Measurements from ENCODE around the gene FKBP2. TPM values are rescaled to one million over a fixed set of nuclear protein-coding genes. Genes with fewer than 3 reads are reported as not detected.

The FKBP2 gene
- total RNA-seq, 1 donor from 2014 or later: 66.0 TPM

DNA sequence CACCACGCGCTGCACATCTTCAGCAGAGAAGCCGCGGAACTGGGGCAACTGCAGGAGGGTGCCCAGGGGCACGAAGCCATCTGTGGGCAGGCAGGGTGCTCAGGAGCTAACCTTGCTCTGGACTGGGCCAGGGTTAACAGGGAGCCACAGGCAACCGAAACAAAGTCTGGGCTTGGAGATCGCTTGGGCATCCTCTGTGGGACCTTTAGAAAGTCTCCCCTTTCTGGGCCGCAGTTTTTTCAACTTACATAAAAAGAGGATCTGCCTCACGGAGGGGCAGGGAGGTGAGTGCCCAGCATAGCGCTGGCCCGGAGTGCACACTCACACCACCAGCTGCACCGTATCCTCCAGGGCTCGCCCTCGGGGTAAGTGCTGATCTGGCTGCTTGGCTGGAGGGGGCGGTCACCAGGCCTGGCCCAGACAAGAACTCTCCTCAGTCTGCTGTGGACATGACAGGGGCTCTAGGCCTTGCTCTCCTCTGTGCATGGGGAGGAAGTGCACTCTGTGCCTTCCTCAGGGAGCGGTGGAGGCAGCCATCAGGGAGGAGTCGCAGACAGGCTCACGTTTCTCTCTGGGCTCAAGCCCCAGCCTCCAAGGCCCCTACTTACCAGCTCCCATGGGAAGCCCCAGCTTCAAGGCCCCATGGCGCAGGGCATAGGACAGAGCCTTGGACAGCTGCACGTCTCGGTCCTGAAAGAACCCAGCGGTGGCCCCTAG lies 15.8 kb upstream of the FKBP2 start:
- TF ChIP-seq POLR2A (IDR thresholded peaks at IDR 0.05) (no peak), POLR2AphosphoS5 (IDR thresholded peaks at IDR 0.05; ENCODE audit: insufficient read depth in 1 of 2, low read depth in 1 of 2) (no peak)
- Histone ChIP-seq H3K4me1 (peaks cover 52% of the 10 kb centered on the region), H3K4me3 (peak overlapping the region; percentile 78 to 97), H3K27ac (peak overlapping the region; percentile 81), H3K27me3 (no peaks in the 10 kb centered on the region), H3K9me3 (no peaks in the 10 kb centered on the region), H3K36me3 (no peaks in the 10 kb centered on the region)
- DNase-seq (ENCODE audit: extremely low spot score in 2 of 2): no peak
- intact Hi-C loops (cut with DNase I): no loop called here

DNA sequence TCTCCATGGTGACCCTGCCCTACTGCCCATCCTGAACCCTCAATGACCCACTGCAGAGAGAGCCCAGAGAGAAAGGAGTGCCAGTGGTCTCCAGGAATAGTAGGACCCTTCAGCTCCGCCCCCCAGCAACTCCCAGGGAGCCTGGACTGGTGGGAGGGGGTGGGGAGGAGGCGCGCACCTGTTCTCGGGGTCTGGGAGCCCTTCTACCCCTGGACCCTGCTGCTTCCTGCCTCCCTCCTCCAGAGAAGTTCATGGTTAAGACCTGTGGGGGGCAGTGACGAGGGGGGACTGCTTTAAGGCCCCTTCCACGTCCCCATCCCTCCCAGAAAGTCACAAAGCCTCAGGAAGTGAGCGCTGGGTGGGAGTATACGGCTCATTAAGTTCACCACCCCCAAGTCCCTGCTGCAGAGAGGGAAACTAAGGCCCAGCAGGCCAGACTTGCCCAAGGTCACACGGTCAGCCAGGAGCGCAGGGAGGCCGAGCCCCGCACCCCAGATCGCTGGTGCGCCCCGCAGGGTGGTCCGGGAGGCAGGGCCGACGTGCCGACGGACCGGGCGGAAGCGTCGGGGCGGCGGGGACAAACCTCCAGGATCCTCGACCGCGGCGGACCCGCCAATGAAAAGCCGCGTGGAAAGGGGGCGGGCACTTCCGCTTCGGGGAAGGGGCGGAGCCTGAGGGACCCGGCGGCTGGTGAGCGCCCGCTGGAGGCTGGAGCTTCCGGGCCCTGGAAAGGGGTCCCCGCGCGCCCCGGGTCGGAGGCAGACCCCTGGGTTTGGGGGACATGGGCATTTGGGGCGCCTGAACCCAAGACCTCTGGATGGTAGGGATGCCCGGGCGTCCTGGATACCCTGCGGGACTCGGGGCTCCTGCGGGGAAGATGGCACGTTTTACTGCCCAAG lies 15.0 kb upstream of the FKBP2 start, which contains the start of the genes NUDT22 and TRPT1:
NUDT22 (plus strand) TSS at position 667 of the 899 bp plus-strand sequence. CDS start 379 bp downstream, outside the sequence.
TRPT1 (minus strand) TSS at position 579 of the 899 bp plus-strand sequence; CDS start at position 253, 326 bp downstream.
- Histone ChIP-seq H3K27me3 (no peaks in the 10 kb centered on the region), H3K4me3 (peak within 1 kb of the TSS; percentile 78 to 97), H3K27ac (peak within 1 kb of the TSS; percentile 81), H3K4me1 (peaks cover 55% of the 10 kb centered on the region), H3K9me3 (no peaks in the 10 kb centered on the region), H3K36me3 (no peaks in the 10 kb centered on the region)
- peak in 1 of 2 donors; percentile 92 for DNase-seq (ENCODE audit: extremely low spot score in 2 of 2)
- intact Hi-C loops (cut with DNase I): no loop called here
- TF ChIP-seq POLR2A (IDR thresholded peaks at IDR 0.05) (peak in 1 of 2 donors; percentile 88), POLR2AphosphoS5 (IDR thresholded peaks at IDR 0.05; ENCODE audit: insufficient read depth in 1 of 2, low read depth in 1 of 2) (peak; percentile 84 to 97)
- TF ChIP-seq, protein P1, sequence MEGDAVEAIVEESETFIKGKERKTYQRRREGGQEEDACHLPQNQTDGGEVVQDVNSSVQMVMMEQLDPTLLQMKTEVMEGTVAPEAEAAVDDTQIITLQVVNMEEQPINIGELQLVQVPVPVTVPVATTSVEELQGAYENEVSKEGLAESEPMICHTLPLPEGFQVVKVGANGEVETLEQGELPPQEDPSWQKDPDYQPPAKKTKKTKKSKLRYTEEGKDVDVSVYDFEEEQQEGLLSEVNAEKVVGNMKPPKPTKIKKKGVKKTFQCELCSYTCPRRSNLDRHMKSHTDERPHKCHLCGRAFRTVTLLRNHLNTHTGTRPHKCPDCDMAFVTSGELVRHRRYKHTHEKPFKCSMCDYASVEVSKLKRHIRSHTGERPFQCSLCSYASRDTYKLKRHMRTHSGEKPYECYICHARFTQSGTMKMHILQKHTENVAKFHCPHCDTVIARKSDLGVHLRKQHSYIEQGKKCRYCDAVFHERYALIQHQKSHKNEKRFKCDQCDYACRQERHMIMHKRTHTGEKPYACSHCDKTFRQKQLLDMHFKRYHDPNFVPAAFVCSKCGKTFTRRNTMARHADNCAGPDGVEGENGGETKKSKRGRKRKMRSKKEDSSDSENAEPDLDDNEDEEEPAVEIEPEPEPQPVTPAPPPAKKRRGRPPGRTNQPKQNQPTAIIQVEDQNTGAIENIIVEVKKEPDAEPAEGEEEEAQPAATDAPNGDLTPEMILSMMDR (IDR thresholded peaks at IDR 0.05): no peak

DNA sequence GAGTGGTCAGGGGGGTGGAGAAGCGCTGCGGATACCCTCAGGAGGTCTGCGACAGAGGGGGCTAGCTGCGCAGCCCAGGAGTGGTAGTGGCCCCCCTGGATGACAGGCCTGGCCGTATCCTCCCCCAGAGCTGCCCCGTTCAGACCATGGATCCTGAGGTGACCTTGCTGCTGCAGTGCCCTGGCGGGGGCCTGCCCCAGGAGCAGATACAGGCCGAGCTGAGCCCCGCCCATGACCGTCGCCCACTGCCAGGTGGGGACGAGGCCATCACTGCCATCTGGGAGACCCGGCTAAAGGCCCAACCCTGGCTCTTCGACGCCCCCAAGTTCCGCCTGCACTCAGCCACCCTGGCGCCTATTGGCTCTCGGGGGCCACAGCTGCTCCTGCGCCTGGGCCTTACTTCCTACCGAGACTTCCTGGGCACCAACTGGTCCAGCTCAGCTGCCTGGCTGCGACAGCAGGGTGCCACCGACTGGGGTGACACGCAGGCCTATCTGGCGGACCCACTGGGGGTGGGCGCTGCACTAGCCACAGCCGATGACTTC lies 14.3 kb upstream of the FKBP2 start:
- Histone ChIP-seq H3K36me3 (no peaks in the 10 kb centered on the region), H3K4me3 (peak overlapping the region; percentile 78 to 97), H3K4me1 (peaks cover 63% of the 10 kb centered on the region), H3K9me3 (no peaks in the 10 kb centered on the region), H3K27ac (peak overlapping the region; percentile 81), H3K27me3 (no peaks in the 10 kb centered on the region)
- TF ChIP-seq POLR2AphosphoS5 (IDR thresholded peaks at IDR 0.05; ENCODE audit: insufficient read depth in 1 of 2, low read depth in 1 of 2): peak in 1 of 2 donors; percentile 73
- no peak for TF ChIP-seq POLR2A (IDR thresholded peaks at IDR 0.05)
- TF ChIP-seq, protein P1 (IDR thresholded peaks at IDR 0.05): no peak
- no peak for DNase-seq (ENCODE audit: extremely low spot score in 2 of 2)
- intact Hi-C loops (cut with DNase I): no loop called here

DNA sequence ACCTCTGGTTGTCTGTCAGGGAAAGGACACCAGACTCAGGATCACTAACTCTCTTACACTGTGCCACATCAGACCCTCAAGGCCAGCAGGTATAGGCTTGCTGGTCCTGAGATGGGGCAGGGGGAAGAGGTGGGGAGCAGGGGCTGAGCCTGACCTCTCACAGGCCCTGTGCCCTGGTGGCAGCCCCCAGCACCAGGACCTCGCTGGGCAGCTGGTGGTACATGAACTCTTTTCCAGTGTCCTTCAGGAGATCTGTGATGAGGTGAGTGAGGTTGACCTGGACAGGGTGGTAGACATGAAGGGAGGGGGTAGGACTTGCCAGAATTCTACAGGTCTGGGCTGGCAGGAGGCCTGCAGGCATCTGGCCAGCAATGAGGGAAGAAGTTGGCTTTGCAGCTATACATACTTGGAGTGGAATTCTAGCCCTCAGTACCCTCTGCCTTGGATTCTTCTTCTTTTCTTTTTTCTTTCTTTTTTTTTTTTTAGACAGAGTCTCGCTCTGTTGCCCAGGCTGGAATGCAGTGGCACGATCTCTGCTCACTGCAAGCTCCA lies 13.4 kb upstream of the FKBP2 start:
- Histone ChIP-seq H3K9me3 (no peaks in the 10 kb centered on the region), H3K4me3 (peak overlapping the region; percentile 78 to 97), H3K4me1 (peaks cover 71% of the 10 kb centered on the region), H3K27me3 (no peaks in the 10 kb centered on the region), H3K36me3 (no peaks in the 10 kb centered on the region), H3K27ac (peak overlapping the region; percentile 81)
- intact Hi-C loops (cut with DNase I): no loop called here
- DNase-seq (ENCODE audit: extremely low spot score in 2 of 2): no peak
- TF ChIP-seq, protein P1 (IDR thresholded peaks at IDR 0.05): no peak
- no peak for TF ChIP-seq POLR2AphosphoS5 (IDR thresholded peaks at IDR 0.05; ENCODE audit: insufficient read depth in 1 of 2, low read depth in 1 of 2)
